GM12892 (cell line): ENCODE measurements around the gene SCYL1.

ENCODE experiments used
- POLR2A ChIP-seq: IDR thresholded peaks from 2 replicates; pipeline ENCODE4 v1.6.1; 2011; ENCODE audit warnings: low read depth, low read length, control low read depth
- POLR2AphosphoS5 ChIP-seq: IDR thresholded peaks from 2 replicates; pipeline ENCODE4 v1.6.1; 2011; ENCODE audit warnings: low read depth, low read length, control low read depth
- TAF1 ChIP-seq: IDR thresholded peaks from 2 replicates; pipeline ENCODE4 v1.6.1; 2011; ENCODE audit warnings: low read depth, mild to moderate bottlenecking, control low read depth, low read length, borderline replicate concordance

GRCh38 chr11:65581928-65582327, 57.0 kb downstream of the SCYL1 start:
- TF ChIP-seq TAF1 (no peak), POLR2AphosphoS5 (no peak), POLR2A (no peak)
